Activated CD8-positive, alpha-beta T cell treated with anti-CD3 and anti-CD28 coated beads for 36 hours (primary cell): ENCODE data around the gene ZNF692. TPM values are rescaled to one million over a fixed set of nuclear protein-coding genes. Genes with fewer than 3 reads are reported as not detected.
"Not testable (repeated sequence)": the region's sequence is repeated elsewhere in the genome, so short reads cannot be mapped to it uniquely, and the experiment has no call there.

ENCODE experiments used
- ATAC-seq: fragments of 200-7000 bp; cut with Tn5 transposase; one replicate; pipeline ENCODE4 v1.10.0; 2021; ENCODE audit warnings: mild to moderate bottlenecking, moderate library complexity
- CTCF ChIA-PET: fragments of 350-600 bp; sonication (Branson Sonifier 250); formaldehyde crosslinking; loops from one replicate; lab custom pipeline; 2021; ENCODE audit warnings: antibody characterized with exemption; lab: Charles Lee
- POLR2A ChIA-PET: fragments of 350-600 bp; sonication (Branson Sonifier 250); formaldehyde crosslinking; loops from one replicate; lab custom pipeline; 2021; ENCODE audit warnings: antibody characterized with exemption; lab: Charles Lee
- DNase-seq: peaks from one replicate; pipeline ENCODE4 v3.0.0-alpha.2; 2020
- H3K27ac Mint-ChIP-seq: one replicate; pipeline ENCODE4 v1.8.0; 2021; ENCODE audit warnings: mild to moderate bottlenecking, mixed read lengths
- H3K27me3 Mint-ChIP-seq: one replicate; pipeline ENCODE4 v1.8.0; 2021; ENCODE audit warnings: mixed read lengths
- H3K36me3 Mint-ChIP-seq: one replicate; pipeline ENCODE4 v1.8.0; 2021; ENCODE audit warnings: low read depth, mixed read lengths
- H3K4me1 Mint-ChIP-seq: one replicate; pipeline ENCODE4 v1.8.0; 2021; ENCODE audit warnings: low read depth, mixed read lengths
- H3K4me3 Mint-ChIP-seq: one replicate; pipeline ENCODE4 v1.8.0; 2021; ENCODE audit warnings: mild to moderate bottlenecking, moderate library complexity, mixed read lengths
- H3K9me3 Mint-ChIP-seq: one replicate; pipeline ENCODE4 v1.8.0; 2021; ENCODE audit warnings: mixed read lengths
- CTCF ChIP-seq: fragments of 200-600 bp; IDR thresholded peaks from one replicate; pipeline ENCODE4 v1.8.0; 2022; ENCODE audit warnings: antibody characterized with exemption, mild to moderate bottlenecking
- intact Hi-C: fragments of 100-400 bp; cut with micrococcal nuclease; formaldehyde crosslinking; loops from one replicate; pipeline ENCODE4 v1.10.0; 2022
- total RNA-seq, 2 experiments: library from RNA; stranded (reverse); gene quantifications; one replicate each; pipeline ENCODE4 v1.2.3, GENCODE V29; 2021

Gene ZNF692
- total RNA-seq, 2 experiments from 2014 or later, result 80.8 to 85.6 TPM

GRCh38 chr1:248886237-248886895, 27.5 kb upstream of the ZNF692 start:
- ChIA-PET CTCF (interaction anchor here (1.0 to 1.3 kb wide), 3 partner anchors 13 to 21 kb away, joined by 3 to 7 read pairs (median 4); no protein-coding TSS in a partner anchor), POLR2A (no interaction called here)
- Mint-ChIP-seq H3K27ac (no peak overlapping the region), H3K4me3 (no peak overlapping the region), H3K36me3 (no peaks in the 10 kb centered on the region), H3K27me3 (peaks cover 7% of the 10 kb centered on the region), H3K9me3 (no peaks in the 10 kb centered on the region), H3K4me1 (no peaks in the 10 kb centered on the region)
- DNase-seq, result no peak
- no peak for ATAC-seq
- intact Hi-C loops, result no loop called here
- no peak for TF ChIP-seq CTCF

- no peak for TF ChIP-seq CTCF
- DNase-seq (no peak), ATAC-seq (no peak)
- CTCF ChIA-PET, result interaction anchor here (1.3 kb wide), 1 partner anchor 21 kb away, joined by 4 read pairs; no protein-coding TSS in a partner anchor
- no peak overlapping the region for H3K4me3 Mint-ChIP-seq
- H3K36me3 Mint-ChIP-seq, result no peaks in the 10 kb centered on the region
- POLR2A ChIA-PET, result no interaction called here
- H3K27me3 Mint-ChIP-seq, result peaks cover 5% of the 10 kb centered on the region
- H3K27ac Mint-ChIP-seq, result no peak overlapping the region
- intact Hi-C loops, result no loop called here
- H3K4me1 Mint-ChIP-seq, result no peaks in the 10 kb centered on the region
- H3K9me3 Mint-ChIP-seq, result no peaks in the 10 kb centered on the region
Observed at GRCh38 chr1:248885646-248886045, 26.8 kb upstream of the ZNF692 start.

- TF ChIP-seq CTCF, result no peak
- ATAC-seq (no peak), DNase-seq (no peak)
- ChIA-PET CTCF (interaction anchor here (0.7 kb wide), 1 partner anchor 265 kb away, joined by 3 read pairs; no protein-coding TSS in a partner anchor), POLR2A (no interaction called here)
- Mint-ChIP-seq H3K4me3 (no peak overlapping the region), H3K27me3 (no peaks in the 10 kb centered on the region), H3K27ac (no peak overlapping the region), H3K36me3 (no peaks in the 10 kb centered on the region), H3K4me1 (no peaks in the 10 kb centered on the region), H3K9me3 (no peaks in the 10 kb centered on the region)
- intact Hi-C loops, result no loop called here
Observed at GRCh38 chr1:248884632-248885295, 25.9 kb upstream of the ZNF692 start.

GRCh38 chr1:248882427-248882826, 23.5 kb upstream of the ZNF692 start:
- H3K4me1 Mint-ChIP-seq, intact Hi-C loops, H3K27ac Mint-ChIP-seq, ATAC-seq, DNase-seq, H3K4me3 Mint-ChIP-seq, POLR2A ChIA-PET, H3K36me3 Mint-ChIP-seq, CTCF ChIA-PET, H3K9me3 Mint-ChIP-seq, H3K27me3 Mint-ChIP-seq: not testable (repeated sequence)

- peaks cover 3% of the 10 kb centered on the region for H3K4me1 Mint-ChIP-seq
- H3K36me3 Mint-ChIP-seq, result no peaks in the 10 kb centered on the region
- TF ChIP-seq CTCF, result no peak
- ChIA-PET POLR2A (no interaction called here), CTCF (no interaction called here)
- DNase-seq, result no peak
- no peak overlapping the region for H3K27ac Mint-ChIP-seq
- no peaks in the 10 kb centered on the region for H3K9me3 Mint-ChIP-seq
- intact Hi-C loops, result no loop called here
- no peak overlapping the region for H3K4me3 Mint-ChIP-seq
- no peaks in the 10 kb centered on the region for H3K27me3 Mint-ChIP-seq
- no peak for ATAC-seq
Observed at GRCh38 chr1:248881261-248881660, 22.4 kb upstream of the ZNF692 start.
